GM19455 (cell line): Measurements from ENCODE around the gene SKAP1.

Experiments used
- ATAC-seq: cut with Tn5 transposase; IDR thresholded peaks from one replicate; pipeline ENCODE4 v1.9.1; 2021; ENCODE audit not compliant: unreplicated experiment

Gene SKAP1

GRCh38 chr17:48084932-48085331 lies 345.1 kb downstream of the SKAP1 start:
- no peak for ATAC-seq
